Sciatic nerve (tissue), 2 donors: ENCODE results near the gene AJAP1. TPM values are rescaled to one million over a fixed set of nuclear protein-coding genes. Genes with fewer than 3 reads are reported as not detected.
"Not testable (repeated sequence)": the region's sequence is repeated elsewhere in the genome, so short reads cannot be mapped to it uniquely, and the experiment has no call there.

Experiments used
- ATAC-seq: fragments of 200-7000 bp; cut with Tn5 transposase; one replicate; pipeline ENCODE4 v1.9.1; 2020; ENCODE audit warnings: mild to moderate bottlenecking, moderate library complexity
- DNase-seq: peaks from one replicate; pipeline ENCODE4 v3.0.0-alpha.2; 2020; ENCODE audit warnings: low spot score
- intact Hi-C: fragments of 100-400 bp; cut with DNase I; formaldehyde crosslinking; loops from one replicate; pipeline ENCODE4 v1.14.2; 2022
- total RNA-seq: library from RNA; stranded (reverse); fragmentation: NEBNext Ultra II Directional; extraction: Animal tissue kit (Norgen Biotek cat#: 25700); gene quantifications from one replicate; pipeline ENCODE4 v1.2.1, GENCODE V29; 2021
- donor health status: DM: no; HTN: no; CAD: no.
- donor health status: DM: no; HTN: no; CAD: no.

The AJAP1 gene
- total RNA-seq, 1 donor from 2014 or later: 1.4 TPM

DNA sequence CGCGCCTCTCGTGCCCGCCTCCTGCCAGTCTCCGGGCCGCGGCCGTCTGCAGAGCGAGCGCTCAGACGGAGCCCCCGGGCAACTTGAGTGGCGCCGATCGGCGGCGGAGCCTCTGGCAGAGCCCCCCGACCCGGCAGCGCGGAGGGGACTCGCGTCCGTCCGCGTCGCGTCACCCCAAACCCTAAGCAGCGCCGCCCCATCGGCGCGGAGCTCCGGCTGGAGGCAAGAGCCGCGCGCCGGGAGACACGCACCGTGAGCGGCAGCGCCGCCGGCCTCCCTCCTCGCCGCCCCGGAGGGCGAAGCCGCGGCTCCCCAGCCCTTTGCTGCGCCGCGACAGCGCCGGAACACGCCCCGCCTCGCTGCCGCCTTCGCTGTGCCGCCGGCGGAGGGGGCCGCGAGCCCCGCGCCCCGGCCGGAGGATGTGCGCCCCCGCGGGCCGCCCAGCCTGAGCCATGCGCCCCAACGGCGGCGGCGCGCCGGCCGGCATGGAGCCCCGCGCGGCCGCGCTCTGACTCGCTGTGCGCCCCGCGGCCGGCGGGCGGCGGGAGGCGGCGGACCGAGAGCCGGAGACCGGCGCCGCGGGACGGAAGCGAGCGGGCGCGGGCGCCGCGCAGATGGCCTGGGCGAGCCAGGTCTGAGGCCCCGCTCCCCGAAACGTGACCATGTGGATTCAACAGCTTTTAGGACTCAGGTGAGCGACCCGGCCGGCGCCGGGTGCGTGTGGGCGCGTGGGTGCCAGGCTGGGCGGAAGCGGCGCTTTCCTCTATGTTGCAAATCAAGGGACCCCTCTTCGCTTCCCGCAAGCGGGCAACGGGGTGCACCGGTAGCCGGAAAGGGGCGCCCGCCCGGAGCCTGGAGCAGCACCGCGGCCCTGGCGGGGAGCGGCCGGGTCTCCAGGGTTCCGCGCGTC lies 610 bp downstream of the AJAP1 start:
- ATAC-seq (no peak), DNase-seq (no peak)
- intact Hi-C loops: no loop called here

DNA sequence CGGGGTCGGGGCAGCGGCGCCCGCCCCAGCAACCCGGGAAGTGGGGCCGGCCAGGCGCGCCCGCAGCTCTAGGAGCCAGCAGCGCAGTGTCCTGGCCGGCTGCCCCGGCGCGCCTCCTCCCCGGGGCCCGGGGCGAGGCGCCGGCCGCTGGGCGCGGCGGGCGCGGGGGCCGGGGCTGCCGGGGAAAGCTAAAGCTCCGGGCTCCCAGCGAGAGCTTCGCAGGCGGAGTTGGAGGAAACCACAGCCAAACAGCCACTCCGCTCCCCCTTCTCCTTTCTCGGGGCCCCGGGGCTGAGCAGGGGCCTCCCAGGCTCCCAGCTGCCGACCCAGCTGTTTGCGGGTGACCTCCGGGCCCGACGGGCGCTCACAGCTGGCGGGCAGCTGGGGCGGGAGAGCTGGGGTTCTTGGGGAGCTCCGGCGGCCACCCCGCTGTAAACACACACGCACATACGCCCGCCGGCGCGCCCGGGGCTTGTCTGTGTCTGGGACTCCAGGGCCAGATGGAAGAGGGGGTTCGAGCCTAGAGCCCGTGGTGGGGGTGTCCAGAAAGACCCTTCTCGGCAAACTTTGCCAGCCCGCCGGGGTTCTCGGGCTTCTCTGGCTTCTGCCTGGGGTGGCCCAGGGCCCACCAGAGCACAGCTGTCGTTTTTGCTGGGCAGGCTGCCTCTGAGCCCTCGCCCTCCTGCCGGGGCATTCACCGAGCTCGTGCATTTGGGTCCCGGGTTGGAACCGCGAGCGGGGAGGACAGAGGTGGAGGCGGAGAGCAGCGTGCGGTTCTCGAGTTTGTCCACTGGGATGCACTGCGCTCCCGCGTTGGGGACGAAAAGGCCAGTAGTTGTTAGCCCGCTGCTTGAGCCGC lies 1.5 kb downstream of the AJAP1 start:
- ATAC-seq: peak; percentile 81
- DNase-seq: peak; percentile 75
- intact Hi-C loops: no loop called here

DNA sequence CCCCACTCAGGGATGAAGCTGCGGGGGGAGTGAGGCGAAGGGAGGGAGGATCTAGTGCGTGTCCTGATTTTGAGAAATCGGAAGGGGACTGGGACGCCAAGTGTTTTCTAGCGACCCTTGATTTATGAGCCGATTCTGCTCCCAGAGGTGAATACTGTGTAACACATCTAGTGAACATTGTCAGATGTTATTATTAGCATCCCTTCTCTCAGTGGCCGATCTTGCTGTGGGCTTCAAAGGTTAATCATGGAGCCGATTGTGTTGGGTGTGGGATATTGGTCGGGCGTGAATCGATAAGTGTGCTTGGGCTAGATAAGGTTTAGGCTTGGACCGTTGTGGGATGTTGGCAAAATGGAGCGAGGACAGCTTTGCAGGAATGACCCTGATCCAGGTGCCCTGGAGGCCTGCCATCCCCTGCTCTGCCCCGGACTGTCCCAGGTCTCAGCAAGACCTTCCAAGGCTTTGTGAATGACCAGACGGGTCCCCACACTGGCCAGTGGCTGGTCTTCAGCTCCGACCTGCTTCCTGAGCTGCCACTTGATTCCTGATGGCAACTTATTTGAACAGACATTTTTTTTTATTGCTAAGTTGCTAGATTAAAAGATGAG lies 2.2 kb downstream of the AJAP1 start:
- intact Hi-C loops: no loop called here
- ATAC-seq (no peak), DNase-seq (no peak)

DNA sequence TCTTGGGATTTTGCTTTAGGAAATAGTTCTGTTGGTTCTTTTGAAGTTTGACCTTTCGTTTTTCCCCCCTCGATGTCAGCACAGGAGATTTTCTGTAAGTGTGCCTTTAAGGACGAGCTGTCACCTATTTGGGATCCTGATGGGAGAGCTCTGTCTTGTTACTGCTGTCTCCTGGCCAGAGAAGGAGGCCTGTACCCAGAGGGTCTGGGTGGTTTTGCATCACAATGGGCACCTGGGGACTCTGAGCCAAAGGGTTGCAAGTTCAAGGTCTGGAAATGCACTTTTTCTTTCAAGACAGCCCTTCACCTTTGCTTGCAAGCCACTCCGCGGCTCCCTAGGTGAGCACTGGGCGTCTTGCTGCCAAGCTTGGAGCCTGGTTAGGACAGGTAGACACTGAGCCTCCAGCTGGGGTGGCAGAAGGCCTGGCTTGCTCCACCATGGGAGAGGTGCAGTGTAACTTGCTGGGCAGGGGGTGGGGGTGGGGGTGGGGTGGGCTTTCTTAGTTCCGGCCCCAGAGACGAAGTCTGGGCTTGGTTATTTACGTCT lies 2.9 kb downstream of the AJAP1 start:
- DNase-seq: no peak
- intact Hi-C loops: no loop called here
- ATAC-seq: no peak

DNA sequence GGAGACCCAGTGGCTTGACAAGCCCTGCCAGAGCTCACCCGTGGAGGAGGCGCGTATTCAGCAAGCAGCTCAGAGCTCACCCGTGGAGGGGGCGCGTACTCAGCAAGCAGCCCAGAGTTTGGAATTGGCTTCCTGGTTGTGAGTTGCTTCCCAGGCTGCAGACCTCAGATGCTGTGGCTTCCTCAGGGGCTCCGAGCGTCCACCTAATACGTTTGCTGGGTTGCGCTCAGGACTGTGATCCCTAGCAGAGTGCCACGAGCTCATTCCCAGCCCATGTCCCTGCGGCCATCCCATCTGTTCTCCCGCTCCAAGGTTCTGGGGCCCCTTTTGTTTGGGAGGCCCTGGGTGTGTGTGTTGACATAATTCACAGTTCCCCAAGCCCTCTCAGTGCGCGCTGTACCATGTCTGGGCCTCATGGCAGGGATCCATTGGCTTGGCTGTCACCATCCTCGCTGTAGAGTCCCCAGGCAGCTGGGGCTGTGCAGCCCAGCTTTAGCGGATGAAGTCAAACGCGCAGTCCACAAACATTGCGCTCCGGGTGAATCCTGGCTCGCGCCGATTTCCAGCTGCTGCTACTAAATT lies 3.6 kb downstream of the AJAP1 start:
- intact Hi-C loops: no loop called here
- peak; percentile 60 for ATAC-seq
- no peak for DNase-seq

DNA sequence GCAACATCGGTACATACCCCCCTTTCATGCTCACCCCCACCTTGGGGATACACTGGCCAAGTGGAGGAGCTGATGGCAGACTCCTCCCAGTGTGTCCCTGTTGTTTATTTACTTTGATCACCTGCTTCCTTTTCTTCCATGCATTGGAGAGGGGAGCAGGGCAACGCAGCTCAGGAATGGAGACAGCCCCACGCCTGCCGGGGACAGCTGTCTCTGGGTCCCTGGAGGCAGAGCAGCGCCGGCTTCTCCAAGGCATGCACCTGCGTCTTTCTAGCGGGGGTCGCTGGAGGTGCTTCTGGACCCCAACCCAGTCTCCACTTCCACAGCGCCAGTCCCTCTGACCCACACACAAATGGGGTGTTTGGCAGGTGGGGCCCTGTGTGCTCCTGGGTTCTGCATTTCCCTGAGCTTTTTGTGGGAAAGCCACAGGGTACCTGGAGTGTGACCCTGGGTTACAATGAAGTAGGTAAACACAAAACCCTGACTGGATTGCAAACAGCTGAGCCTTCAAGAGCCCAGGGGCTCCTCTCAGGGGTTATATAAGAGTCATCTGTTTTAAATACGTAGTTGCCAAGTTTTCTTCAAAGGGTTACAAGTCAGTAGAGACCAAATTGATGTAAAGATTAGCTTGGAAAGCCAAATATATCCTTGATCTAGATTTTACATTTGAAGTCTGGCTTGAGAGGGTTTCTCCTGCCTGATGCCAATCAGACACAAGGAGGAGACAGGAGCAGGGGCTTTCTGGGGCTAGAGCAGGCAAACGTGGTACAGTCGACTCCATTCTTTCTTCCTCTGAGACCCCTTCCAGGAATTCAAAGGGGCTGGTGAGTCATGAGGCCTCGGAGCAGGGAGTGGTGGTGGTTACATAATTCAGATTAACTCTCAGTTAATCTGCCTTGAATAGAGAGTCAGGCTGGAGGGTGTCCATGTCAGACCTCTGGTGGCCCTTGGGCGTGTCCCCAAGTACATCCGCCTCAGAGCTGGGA lies 4.5 kb downstream of the AJAP1 start:
- ATAC-seq (no peak), DNase-seq (no peak)
- intact Hi-C loops: no loop called here

DNA sequence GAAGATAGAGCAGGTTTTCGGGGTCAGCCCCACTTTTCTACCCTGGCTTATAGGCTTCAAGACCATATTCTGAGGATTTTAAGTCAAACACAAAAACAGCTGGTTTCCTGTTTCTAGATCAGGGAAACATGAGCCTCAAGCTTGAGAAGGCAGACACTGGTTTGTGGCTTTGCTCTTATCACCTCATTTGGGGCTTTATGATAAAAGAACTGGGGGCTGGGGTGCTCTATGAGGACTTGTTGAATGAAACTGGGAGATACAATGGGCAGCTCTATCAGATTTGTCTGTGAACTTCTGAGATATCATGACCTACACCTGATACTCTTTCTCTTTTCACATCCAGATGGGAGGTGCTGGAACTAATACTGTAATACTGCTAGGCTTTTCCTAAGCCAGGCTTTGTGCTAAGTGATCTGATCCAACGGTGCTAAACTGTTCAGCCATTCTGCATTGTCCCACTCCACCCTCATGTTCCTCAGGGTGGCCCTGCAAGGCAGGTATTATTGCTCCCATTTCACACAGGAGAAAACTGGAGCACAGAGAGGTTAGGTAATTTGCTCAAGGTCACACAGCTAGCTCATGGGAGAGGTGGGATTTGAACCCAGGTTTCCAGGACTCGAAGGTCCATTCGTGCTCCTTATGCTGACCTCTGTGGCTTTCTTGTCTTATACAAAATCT lies 6.6 kb downstream of the AJAP1 start:
- ATAC-seq (no peak), DNase-seq (no peak)
- intact Hi-C loops: loop anchor here (2.0 kb wide), 1 partner anchor 68 kb away; no protein-coding TSS in a partner anchor

DNA sequence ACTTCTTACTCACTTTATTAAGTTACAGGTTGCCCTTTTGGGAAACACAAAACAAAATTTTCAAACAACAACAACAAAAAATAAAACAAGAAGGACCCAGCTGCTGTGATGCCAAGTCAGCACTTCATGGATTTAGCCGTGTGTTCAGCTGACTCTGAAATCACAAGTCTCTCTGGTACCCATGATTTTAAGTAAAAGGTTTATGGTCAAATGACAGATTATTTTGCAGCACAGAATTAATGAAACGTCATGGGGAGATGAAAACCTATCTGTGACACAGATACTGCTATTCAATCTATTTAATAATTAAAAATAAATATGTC lies 7.1 kb downstream of the AJAP1 start:
- intact Hi-C loops: loop anchor here (2.0 kb wide), 1 partner anchor 69 kb away; no protein-coding TSS in a partner anchor
- ATAC-seq (no peak), DNase-seq (no peak)

DNA sequence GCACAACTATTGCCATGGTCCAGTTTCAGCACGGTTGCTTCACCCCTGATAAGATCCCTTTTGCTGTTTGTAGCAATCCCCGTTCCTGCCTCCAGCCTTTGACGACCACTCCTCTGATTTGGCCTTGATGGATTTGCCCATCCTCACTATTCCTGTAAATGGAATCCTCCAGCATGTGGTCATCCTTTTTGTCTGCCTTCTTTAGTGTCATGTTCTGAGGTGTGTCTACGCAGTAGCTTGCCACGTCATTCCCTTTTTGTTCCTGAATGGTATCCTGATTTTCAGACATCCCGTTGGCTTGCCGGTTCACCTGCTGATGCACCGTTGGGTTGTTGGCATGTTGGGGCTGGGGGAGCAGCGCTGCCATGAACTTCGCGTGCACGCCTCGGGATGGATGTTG lies 7.8 kb downstream of the AJAP1 start:
- intact Hi-C loops: no loop called here
- ATAC-seq: no peak
- no peak for DNase-seq

DNA sequence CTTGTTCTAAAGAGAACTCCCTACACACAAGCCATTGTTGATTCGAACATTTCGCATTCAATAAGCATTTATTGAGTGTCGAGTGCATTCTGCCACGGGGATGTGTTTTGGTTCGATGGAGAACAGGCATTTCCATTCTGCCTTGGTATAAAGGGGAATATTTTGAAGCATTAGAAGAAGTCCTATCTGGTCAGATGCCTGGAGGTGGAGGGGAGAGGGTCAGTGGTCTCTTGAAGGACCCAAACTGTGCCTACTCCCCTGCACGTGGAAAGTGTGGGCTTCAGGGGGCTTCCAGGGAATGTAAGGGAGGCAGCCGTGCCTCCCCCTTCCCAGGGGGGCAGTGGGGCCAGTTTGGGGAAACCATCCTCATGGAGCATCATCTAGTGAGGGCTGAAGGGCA lies 8.3 kb downstream of the AJAP1 start:
- DNase-seq: no peak
- intact Hi-C loops: no loop called here
- no peak for ATAC-seq

DNA sequence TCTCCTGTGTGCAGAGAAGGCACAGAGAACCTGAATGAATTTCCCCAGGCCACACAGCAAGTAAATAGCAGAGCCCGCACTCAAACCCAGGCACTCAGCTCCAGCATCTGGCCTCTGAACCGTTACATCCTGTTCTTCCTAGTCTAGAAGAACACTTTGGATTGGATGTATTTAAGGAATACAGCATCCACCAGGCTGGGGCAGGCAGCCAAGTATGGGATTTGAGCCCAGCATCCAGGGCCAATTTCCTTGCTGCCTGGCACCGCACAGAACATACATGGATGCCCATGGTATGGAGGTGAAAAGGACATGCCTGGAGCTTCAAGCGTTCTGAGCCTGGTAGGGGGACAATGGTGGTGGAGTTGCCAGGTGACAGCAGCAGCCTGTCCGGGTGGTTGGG lies 9.7 kb downstream of the AJAP1 start:
- no peak for ATAC-seq
- no peak for DNase-seq
- intact Hi-C loops: no loop called here

DNA sequence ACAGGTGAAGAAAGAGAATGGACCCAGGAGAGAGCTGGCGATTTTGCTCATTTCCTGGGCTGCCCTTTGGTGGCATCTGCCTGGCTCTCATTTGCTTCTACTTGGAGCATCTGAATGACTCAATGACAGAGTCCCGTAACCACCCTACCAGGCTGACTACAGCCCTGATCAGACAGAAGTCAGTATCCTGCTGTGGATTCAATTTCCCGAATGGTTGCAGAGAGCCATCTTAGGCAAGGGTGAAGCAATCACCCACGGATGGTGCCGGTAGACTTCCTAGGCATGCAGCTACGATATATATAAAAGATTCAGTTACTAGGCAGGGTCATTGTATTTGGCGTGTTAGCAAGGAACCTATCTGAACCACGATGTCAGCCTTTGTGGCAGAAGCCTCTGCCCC lies 10.2 kb downstream of the AJAP1 start:
- intact Hi-C loops: no loop called here
- DNase-seq (no peak), ATAC-seq (no peak)

DNA sequence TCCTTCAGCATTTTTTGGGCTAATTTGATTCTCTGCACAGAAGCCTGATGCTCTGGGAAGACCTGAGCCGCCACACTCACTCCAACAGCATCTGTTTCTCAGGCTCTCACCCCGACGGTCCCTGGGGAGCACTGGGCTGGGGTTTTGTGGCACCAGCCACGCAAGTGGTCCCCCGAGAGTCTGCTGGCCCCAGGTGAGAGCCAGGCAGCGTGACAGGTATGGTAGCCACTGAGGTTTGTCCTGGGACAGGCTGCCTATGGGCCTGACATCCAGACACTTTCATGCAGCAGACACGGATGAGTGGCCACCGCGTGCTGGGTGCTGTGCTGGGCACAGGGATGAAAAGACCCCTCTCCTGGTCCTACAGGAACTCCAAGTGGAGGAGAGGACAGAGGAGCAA lies 11.0 kb downstream of the AJAP1 start:
- intact Hi-C loops: no loop called here
- ATAC-seq (no peak), DNase-seq (no peak)

DNA sequence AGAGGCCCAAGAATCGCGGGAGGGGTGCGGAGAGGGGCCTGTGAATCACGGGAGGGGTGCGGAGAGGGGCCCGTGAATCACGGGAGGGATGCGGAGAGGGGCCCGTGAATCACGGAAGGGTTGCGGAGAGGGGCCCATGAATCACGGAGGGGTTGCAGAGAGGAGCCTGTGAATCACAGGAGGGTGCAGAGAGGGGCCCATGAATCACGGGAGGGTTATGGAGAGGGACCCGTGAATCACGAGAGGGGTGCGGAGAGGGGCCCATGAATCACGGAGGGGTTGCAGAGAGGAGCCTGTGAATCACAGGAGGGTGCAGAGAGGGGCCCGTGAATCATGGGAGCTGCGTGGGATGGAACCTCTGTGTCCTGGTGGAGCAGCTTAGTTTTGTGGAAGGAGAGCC lies 12.3 kb downstream of the AJAP1 start:
- intact Hi-C loops, DNase-seq, ATAC-seq: not testable (repeated sequence)

DNA sequence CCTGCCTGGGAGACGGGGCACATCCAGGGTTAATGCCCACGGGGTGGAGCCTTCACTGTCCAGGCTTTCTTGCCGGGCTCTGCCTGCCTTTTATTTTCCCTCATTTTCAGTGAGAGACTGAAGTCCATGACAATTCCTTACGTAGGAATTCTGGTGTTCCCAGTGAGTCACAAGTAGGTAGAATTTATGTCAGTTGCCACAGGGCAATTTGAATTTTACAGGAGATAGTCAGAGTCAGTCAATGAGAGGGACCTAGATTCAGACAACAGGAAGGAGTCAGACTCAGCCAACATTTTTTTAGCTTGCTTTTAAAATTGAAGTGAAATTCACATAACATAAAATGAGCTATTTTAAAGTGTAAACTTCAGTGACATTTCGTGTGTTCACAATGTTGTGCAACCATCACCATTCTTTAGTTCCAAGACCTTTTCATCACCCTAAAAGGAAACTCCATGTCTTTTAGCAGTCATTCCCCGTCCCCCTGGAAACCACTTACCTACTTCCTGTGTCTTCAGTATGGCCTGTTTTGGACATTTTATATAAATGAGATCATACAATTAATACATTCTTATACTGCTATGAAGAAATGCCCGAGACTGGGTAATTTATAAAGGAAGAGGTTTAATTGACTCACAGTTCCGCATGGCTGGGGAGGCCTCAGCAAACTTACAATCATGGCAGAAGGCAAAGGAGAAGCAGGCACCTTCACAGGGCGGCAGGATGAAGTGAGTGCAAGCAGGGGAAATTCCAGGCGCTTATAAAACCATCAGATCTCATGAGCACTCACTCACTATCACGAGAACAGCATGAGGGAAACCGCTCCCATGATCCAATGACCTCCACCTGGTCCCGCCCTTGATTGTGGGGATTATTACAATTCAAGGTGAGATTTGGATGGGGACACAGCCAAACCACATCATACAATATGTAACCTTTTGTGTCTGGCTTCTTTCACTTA lies 14.6 kb downstream of the AJAP1 start:
- ATAC-seq (no peak), DNase-seq (no peak)
- intact Hi-C loops: loop anchor here (2.0 kb wide), 1 partner anchor 70 kb away; no protein-coding TSS in a partner anchor

DNA sequence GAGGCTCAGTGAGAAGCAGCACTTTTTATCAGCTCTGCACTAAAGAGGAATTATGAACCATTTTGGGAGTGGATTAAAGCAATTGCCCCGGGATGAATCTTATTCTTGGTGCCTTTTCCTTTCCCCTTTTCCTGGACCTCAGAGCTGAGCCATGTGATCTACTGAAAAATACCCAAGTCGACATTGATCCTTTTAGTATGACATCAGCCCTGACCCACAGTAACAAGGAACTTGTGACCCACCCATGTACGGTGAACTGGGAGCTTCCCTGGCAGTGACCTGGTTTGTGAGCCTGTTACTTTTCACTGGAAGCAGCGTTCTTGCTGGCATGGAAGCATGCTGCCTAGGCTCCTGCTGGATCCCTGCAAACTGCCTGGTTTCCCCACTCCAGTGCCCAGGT lies 15.9 kb downstream of the AJAP1 start:
- DNase-seq: no peak
- intact Hi-C loops: no loop called here
- ATAC-seq: no peak
